Keratinocyte (primary cell): ENCODE results near the gene CNGA3.

Source experiments
- CTCF ChIP-seq, 3 experiments: IDR thresholded peaks in 1 of 3; conservative IDR thresholded peaks in 1 of 3; optimal IDR thresholded peaks in 1 of 3; 2 replicates in 2 of 3; 3 replicates in 1 of 3; pipeline versions ENCODE3 to v1.5.1; 2011; ENCODE audit warnings: low read length in 3 of 3, mild to moderate bottlenecking in 3 of 3, moderate library complexity in 2 of 3, control low read depth in 1 of 3, inconsistent platforms in 1 of 3; ENCODE audit not compliant: insufficient read depth in 2 of 3; ENCODE audit errors: extremely low read depth in 1 of 3
- EZH2 ChIP-seq: IDR thresholded peaks from one replicate; pipeline ENCODE4 v1.6.1; 2012; ENCODE audit warnings: inconsistent platforms, mild to moderate bottlenecking, low read length, moderate library complexity

- TF ChIP-seq CTCF (optimal IDR thresholded peaks at IDR 0.05 in 1 of 3, IDR thresholded peaks at IDR 0.05 in 1 of 3, conservative IDR thresholded peaks at IDR 0.05 in 1 of 3; ENCODE audit: extremely low read depth in 1 of 3, insufficient read depth in 2 of 3, low read length in 3 of 3), result no peak
- no peak for TF ChIP-seq EZH2
Observed at GRCh38 chr2:98396745-98397355, 50.6 kb downstream of the CNGA3 start.
